GM06990 (cell line): ENCODE data around the gene PPP1R13L.
A peak's percentile ranks its signal among the peaks of the same experiment; 100 is the strongest.

Source experiments
- DNase-seq: peaks from one replicate; pipeline ENCODE4 v3.0.0-alpha.2; 2011; ENCODE audit not compliant: insufficient read length; ENCODE audit errors: extremely low read depth
- H3K27me3 ChIP-seq: replicated peaks from 2 replicates; pipeline ENCODE4 v1.6.0; 2011; ENCODE audit warnings: low read length; ENCODE audit not compliant: control insufficient read depth, insufficient read depth
- H3K36me3 ChIP-seq: 2 replicates; pipeline ENCODE4 v1.5.1; 2011; ENCODE audit warnings: low read length; ENCODE audit not compliant: control insufficient read depth, insufficient read depth
- H3K4me3 ChIP-seq: replicated peaks from 2 replicates; pipeline ENCODE4 v1.5.1; 2011; ENCODE audit warnings: low read depth, mild to moderate bottlenecking, control low read depth, low read length
- TF ChIP-seq, protein P1 (sequence below): IDR thresholded peaks from 2 replicates; pipeline ENCODE4 v1.5.1; 2011; ENCODE audit warnings: low read length, control low read depth, mild to moderate bottlenecking, inconsistent platforms; ENCODE audit not compliant: insufficient read depth, poor library complexity, severe bottlenecking

Gene PPP1R13L

DNA sequence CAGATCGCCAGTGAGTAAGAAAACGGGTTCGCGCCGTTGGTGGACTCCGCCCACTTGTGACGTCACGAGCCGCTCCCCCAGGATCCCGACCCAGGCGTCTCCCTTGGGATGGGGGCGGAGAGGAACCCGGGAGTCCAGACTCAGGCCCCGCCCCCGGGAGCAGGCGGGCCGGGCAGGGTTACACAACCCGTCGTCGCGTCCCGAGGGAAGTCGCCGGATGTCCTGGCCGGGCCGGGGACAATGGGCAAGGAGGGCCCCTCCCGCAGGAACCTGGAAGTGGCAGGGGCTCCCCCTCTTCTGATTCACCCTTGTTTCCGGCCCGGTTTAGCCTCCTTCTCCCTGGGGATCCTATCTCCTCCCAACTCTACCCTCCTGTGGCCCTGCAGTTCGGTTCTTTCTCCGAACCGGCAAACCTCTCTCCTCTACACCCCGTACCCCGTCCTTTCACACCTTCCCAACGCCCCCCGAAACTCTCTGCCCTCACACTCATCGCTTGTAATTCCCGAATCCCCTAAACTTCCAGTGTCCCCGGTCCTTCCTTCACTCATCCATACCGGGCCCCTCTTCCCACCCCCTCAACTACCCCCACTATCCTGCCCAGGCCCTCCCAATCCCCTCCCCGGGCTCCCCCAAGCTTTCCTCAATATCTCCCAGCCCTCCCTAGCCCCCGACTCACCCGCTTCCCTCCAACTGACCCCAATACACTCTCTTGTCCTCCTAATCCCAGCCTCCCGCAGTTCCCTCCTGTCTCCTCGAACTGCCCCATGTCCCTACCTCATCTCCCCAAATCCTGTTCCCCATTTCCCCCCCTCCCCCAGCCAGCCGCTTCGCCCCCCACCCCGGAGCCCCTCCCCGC, 38.8 kb upstream of the PPP1R13L start:
- Histone ChIP-seq H3K27me3 (no peaks in the 10 kb centered on the region), H3K4me3 (peak overlapping the region; percentile 58), H3K36me3 (no peaks in the 10 kb centered on the region)
- peak; percentile 68 for DNase-seq
- TF ChIP-seq, protein P1, sequence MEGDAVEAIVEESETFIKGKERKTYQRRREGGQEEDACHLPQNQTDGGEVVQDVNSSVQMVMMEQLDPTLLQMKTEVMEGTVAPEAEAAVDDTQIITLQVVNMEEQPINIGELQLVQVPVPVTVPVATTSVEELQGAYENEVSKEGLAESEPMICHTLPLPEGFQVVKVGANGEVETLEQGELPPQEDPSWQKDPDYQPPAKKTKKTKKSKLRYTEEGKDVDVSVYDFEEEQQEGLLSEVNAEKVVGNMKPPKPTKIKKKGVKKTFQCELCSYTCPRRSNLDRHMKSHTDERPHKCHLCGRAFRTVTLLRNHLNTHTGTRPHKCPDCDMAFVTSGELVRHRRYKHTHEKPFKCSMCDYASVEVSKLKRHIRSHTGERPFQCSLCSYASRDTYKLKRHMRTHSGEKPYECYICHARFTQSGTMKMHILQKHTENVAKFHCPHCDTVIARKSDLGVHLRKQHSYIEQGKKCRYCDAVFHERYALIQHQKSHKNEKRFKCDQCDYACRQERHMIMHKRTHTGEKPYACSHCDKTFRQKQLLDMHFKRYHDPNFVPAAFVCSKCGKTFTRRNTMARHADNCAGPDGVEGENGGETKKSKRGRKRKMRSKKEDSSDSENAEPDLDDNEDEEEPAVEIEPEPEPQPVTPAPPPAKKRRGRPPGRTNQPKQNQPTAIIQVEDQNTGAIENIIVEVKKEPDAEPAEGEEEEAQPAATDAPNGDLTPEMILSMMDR, result no peak

DNA sequence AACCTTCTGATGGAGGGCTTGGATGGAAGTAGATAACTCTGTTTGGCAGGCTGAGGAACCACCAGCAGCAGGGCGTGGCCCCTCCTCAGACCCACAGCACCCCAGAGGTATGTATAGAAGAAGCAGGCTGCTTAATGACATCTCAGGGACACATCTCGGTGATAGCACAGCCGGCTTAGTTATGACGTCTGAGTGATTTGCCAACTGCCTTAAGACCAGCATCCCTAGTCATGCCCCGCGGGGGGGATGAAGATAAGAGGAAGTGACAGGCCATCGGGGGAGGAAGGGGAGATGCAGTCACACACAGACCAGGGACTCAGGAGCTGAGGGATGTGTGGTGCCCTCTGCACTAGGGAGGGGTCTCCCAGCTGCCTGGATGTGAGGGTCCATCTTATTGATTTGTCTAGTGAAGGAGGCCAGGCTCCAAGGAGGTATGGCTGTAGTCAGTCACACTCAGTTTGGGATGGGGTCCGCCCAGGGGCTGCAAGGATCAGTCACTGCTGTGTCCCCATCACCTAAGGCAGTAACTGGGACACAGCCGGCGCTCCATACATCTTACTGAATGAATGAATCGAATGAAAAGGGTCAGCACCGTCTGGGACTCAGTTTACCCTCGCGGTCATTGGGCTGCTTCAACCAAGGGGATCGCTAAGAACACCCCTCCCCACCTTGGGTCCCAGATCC, 38.1 kb upstream of the PPP1R13L start:
- no peaks in the 10 kb centered on the region for H3K36me3 ChIP-seq
- H3K27me3 ChIP-seq, result no peaks in the 10 kb centered on the region
- DNase-seq, result no peak
- H3K4me3 ChIP-seq, result peak overlapping the region; percentile 58
- TF ChIP-seq, protein P1, result no peak

DNA sequence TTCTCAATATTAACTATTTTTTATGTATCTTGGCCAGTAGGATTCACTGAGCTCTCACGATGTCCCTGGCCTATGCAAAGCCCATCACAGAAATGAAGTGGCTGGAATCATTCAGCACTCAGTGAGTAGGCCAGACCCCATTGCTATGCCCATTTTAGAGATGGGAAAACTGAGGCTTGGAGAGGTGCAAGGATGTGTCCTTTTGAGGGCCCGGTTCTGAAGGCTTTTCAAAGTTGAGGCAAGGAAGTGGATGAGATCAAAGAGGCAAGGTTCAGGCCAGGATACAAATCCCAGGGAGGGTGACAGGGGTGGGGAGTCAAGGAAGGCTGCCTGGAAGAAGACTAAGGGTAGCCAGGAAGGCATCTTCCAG, 37.5 kb upstream of the PPP1R13L start:
- Histone ChIP-seq H3K4me3 (no peak overlapping the region), H3K27me3 (no peaks in the 10 kb centered on the region), H3K36me3 (no peaks in the 10 kb centered on the region)
- DNase-seq, result no peak
- TF ChIP-seq, protein P1, result no peak

DNA sequence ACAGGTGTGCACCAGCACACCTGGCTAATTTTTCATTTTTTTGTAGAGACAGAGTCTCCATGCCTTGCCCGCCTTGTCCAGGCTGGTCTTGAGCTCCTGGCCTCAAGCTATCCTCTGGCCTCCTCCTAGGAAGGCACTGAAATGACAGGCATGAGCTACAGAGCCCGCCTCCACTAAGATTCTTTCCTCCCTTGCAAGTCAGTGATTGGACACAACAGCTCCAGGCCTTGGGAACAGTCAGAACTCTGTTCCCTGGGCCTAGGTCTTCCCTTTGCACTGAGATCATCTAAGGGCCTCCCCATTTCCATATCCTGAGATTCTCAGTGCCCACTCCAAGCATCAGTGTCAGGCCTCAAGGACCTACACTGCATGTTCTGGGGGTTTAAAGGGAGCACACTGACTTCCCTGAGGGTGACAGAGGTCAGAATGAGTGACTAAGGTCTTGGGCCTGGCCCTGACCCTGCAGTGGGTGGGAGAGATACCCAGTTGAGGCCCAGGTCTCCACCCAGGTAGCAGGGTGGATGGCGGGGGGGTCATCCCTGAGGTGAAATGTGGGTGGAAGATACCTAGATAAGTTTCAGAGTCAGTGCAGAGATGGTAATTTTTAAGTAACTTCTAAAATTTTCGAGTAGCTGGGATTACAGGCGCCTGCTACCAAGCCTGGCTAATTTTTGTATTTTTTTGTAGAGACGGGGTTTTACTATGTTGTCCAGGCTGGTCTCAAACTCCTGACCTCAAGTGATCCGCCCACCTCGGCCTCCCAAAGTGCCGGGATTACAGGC, 36.2 kb upstream of the PPP1R13L start:
- TF ChIP-seq, protein P1, result no peak
- Histone ChIP-seq H3K27me3 (no peaks in the 10 kb centered on the region), H3K36me3 (no peaks in the 10 kb centered on the region), H3K4me3 (no peak overlapping the region)
- no peak for DNase-seq

DNA sequence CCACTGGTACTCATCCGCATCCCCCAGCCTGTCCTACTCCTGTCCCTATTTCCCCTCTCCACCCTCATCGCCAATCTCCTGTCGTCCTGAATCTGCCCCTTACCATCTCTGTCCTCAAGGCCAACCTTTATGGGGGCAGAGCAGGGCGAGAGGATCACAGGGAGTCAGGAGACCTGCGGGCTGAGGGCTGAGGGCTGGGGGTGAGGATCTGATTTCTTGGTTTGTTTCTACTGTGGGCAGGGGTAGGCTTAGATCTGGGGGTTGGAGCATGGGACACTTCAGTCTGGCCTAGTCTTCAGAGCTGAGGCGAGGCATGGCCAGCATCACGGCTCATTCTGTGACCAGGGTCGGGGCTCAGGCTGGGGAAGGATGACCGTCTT, 35.4 kb upstream of the PPP1R13L start:
- H3K4me3 ChIP-seq, result peak overlapping the region; percentile 58
- no peaks in the 10 kb centered on the region for H3K36me3 ChIP-seq
- no peak for DNase-seq
- TF ChIP-seq, protein P1, result no peak
- no peaks in the 10 kb centered on the region for H3K27me3 ChIP-seq
